Progenitor cell of endocrine pancreas (in vitro differentiated cells): ENCODE data around the gene POLR3H. TPM values are rescaled to one million over a fixed set of nuclear protein-coding genes. Genes with fewer than 3 reads are reported as not detected.

ENCODE experiments used
- DNase-seq: peaks from one replicate; pipeline ENCODE4 v3.0.0; 2021; ENCODE audit warnings: low spot score; ENCODE audit not compliant: unreplicated experiment
- H3K27ac Mint-ChIP-seq: 2 replicates; pipeline ENCODE4 v1.8.0; 2021; ENCODE audit warnings: mild to moderate bottlenecking, moderate library complexity, mixed read lengths
- H3K27me3 Mint-ChIP-seq: 2 replicates; pipeline ENCODE4 v1.8.0; 2021; ENCODE audit warnings: mixed read lengths
- H3K36me3 Mint-ChIP-seq: 2 replicates; pipeline ENCODE4 v1.8.0; 2022; ENCODE audit warnings: mixed read lengths; ENCODE audit not compliant: insufficient read depth
- H3K4me1 Mint-ChIP-seq: 2 replicates; pipeline ENCODE4 v1.8.0; 2021; ENCODE audit warnings: low read depth, mixed read lengths
- H3K4me3 Mint-ChIP-seq: 2 replicates; pipeline ENCODE4 v1.8.0; 2021; ENCODE audit warnings: low read depth, mild to moderate bottlenecking, moderate library complexity, mixed read lengths
- H3K9me3 Mint-ChIP-seq: 2 replicates; pipeline ENCODE4 v1.8.0; 2021; ENCODE audit warnings: low read depth, mixed read lengths
- total RNA-seq: library from RNA; stranded (reverse); gene quantifications from 2 replicates; pipeline ENCODE4 v1.2.1, GENCODE V29; 2021
- TF ChIP-seq, protein P1 (sequence below): fragments of 200-600 bp; sonication (generic); IDR thresholded peaks from one replicate; pipeline ENCODE4 v1.5.0; 2021; ENCODE audit warnings: antibody characterized with exemption, mild to moderate bottlenecking; ENCODE audit not compliant: unreplicated experiment

The POLR3H gene
- total RNA-seq, 1 donor from 2014 or later = 44.1 TPM

GRCh38 chr22:41530890-41531714 lies 13.2 kb downstream of the POLR3H start:
- peaks cover 14% of the 10 kb centered on the region for H3K36me3 Mint-ChIP-seq
- H3K4me3 Mint-ChIP-seq = no peak overlapping the region
- H3K9me3 Mint-ChIP-seq = no peaks in the 10 kb centered on the region
- no peaks in the 10 kb centered on the region for H3K4me1 Mint-ChIP-seq
- H3K27me3 Mint-ChIP-seq = no peaks in the 10 kb centered on the region
- DNase-seq = no peak
- H3K27ac Mint-ChIP-seq = no peak overlapping the region
- TF ChIP-seq, protein P1, sequence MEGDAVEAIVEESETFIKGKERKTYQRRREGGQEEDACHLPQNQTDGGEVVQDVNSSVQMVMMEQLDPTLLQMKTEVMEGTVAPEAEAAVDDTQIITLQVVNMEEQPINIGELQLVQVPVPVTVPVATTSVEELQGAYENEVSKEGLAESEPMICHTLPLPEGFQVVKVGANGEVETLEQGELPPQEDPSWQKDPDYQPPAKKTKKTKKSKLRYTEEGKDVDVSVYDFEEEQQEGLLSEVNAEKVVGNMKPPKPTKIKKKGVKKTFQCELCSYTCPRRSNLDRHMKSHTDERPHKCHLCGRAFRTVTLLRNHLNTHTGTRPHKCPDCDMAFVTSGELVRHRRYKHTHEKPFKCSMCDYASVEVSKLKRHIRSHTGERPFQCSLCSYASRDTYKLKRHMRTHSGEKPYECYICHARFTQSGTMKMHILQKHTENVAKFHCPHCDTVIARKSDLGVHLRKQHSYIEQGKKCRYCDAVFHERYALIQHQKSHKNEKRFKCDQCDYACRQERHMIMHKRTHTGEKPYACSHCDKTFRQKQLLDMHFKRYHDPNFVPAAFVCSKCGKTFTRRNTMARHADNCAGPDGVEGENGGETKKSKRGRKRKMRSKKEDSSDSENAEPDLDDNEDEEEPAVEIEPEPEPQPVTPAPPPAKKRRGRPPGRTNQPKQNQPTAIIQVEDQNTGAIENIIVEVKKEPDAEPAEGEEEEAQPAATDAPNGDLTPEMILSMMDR = no peak

- Mint-ChIP-seq H3K36me3 (peaks cover 8% of the 10 kb centered on the region), H3K4me1 (no peaks in the 10 kb centered on the region), H3K27me3 (no peaks in the 10 kb centered on the region), H3K4me3 (no peak overlapping the region), H3K27ac (no peak overlapping the region), H3K9me3 (no peaks in the 10 kb centered on the region)
- DNase-seq = no peak
- TF ChIP-seq, protein P1 = no peak
These were observed 15.2 kb downstream of the POLR3H start for GRCh38 chr22:41528938-41529561.

GRCh38 chr22:41528132-41528766 lies 16.0 kb downstream of the POLR3H start:
- H3K27me3 Mint-ChIP-seq = no peaks in the 10 kb centered on the region
- no peak overlapping the region for H3K27ac Mint-ChIP-seq
- no peak overlapping the region for H3K4me3 Mint-ChIP-seq
- no peaks in the 10 kb centered on the region for H3K4me1 Mint-ChIP-seq
- no peaks in the 10 kb centered on the region for H3K9me3 Mint-ChIP-seq
- H3K36me3 Mint-ChIP-seq = peaks cover 8% of the 10 kb centered on the region
- TF ChIP-seq, protein P1 = no peak
- DNase-seq = no peak

GRCh38 chr22:41526830-41527799 lies 17.2 kb downstream of the POLR3H start:
- no peaks in the 10 kb centered on the region for H3K4me1 Mint-ChIP-seq
- H3K36me3 Mint-ChIP-seq = peaks cover 8% of the 10 kb centered on the region
- H3K4me3 Mint-ChIP-seq = no peak overlapping the region
- TF ChIP-seq, protein P1 = peak; percentile 72
- no peaks in the 10 kb centered on the region for H3K27me3 Mint-ChIP-seq
- no peaks in the 10 kb centered on the region for H3K9me3 Mint-ChIP-seq
- peak overlapping the region; percentile 88 for H3K27ac Mint-ChIP-seq
- DNase-seq = no peak
